NCI-H2107 treated with DMSO at 0.1 percent for 48 hours (cell line): ENCODE results near the gene AWAT1.
"Not testable (repeated sequence)": the region's sequence is repeated elsewhere in the genome, so short reads cannot be mapped to it uniquely, and the experiment has no call there.

Experiments
- DNase-seq: peaks from one replicate; lab custom pipeline; 2025; ENCODE audit not compliant: unreplicated experiment; lab: John Stamatoyannopoulos, UW

AWAT1 gene

GRCh38 chrX:70234355-70234754 lies at the start of gene AWAT1:
TSS of gene AWAT1 (plus strand) at chrX:70234655. CDS start at chrX:70234696, 41 bp downstream.
- DNase-seq = no peak

GRCh38 chrX:70190225-70190624 lies 44.2 kb upstream of the AWAT1 start:
- no peak for DNase-seq

GRCh38 chrX:70196961-70197720 lies 37.3 kb upstream of the AWAT1 start:
- peak; percentile 33 for DNase-seq

- DNase-seq = no peak
Observed at GRCh38 chrX:70201732-70202131, 32.7 kb upstream of the AWAT1 start.

- DNase-seq = no peak
Observed at GRCh38 chrX:70208479-70208878, 26.0 kb upstream of the AWAT1 start.

GRCh38 chrX:70209570-70209969 lies 24.9 kb upstream of the AWAT1 start:
- DNase-seq = not testable (repeated sequence)

GRCh38 chrX:70219938-70220764 lies 14.3 kb upstream of the AWAT1 start:
- DNase-seq = no peak

GRCh38 chrX:70226048-70226447 lies 8.4 kb upstream of the AWAT1 start:
- DNase-seq = no peak

GRCh38 chrX:70226687-70227086 lies 7.8 kb upstream of the AWAT1 start:
- DNase-seq = no peak

- DNase-seq = no peak
Observed at GRCh38 chrX:70231666-70232065, 2.8 kb upstream of the AWAT1 start.

GRCh38 chrX:70240751-70241150 lies 6.3 kb downstream of the AWAT1 start:
- DNase-seq = no peak

- DNase-seq = no peak
Observed at GRCh38 chrX:70241501-70241900, 7.0 kb downstream of the AWAT1 start.

GRCh38 chrX:70243601-70244000 lies 9.1 kb downstream of the AWAT1 start:
- not testable (repeated sequence) for DNase-seq

GRCh38 chrX:70244881-70245280 lies 10.4 kb downstream of the AWAT1 start:
- no peak for DNase-seq

GRCh38 chrX:70247252-70247651 lies 12.8 kb downstream of the AWAT1 start:
- DNase-seq = no peak

- no peak for DNase-seq
Observed at GRCh38 chrX:70252491-70252890, 18.0 kb downstream of the AWAT1 start.

- no peak for DNase-seq
Observed at GRCh38 chrX:70253377-70254062, 19.1 kb downstream of the AWAT1 start.

GRCh38 chrX:70254063-70254400 lies 19.6 kb downstream of the AWAT1 start:
- DNase-seq = no peak

GRCh38 chrX:70254909-70255308 lies 20.5 kb downstream of the AWAT1 start:
- DNase-seq = no peak

GRCh38 chrX:70255452-70255851 lies 21.0 kb downstream of the AWAT1 start:
- DNase-seq = no peak

GRCh38 chrX:70257423-70258288 lies 23.2 kb downstream of the AWAT1 start:
- DNase-seq = no peak
